ENCODE results near the gene MGMT. TPM values are rescaled to one million over a fixed set of nuclear protein-coding genes. Genes with fewer than 3 reads are reported as not detected.

The MGMT gene
- total and polyA plus RNA-seq, 2 donors from 2014 or later = 25.9 to 70.0 TPM

DNA sequence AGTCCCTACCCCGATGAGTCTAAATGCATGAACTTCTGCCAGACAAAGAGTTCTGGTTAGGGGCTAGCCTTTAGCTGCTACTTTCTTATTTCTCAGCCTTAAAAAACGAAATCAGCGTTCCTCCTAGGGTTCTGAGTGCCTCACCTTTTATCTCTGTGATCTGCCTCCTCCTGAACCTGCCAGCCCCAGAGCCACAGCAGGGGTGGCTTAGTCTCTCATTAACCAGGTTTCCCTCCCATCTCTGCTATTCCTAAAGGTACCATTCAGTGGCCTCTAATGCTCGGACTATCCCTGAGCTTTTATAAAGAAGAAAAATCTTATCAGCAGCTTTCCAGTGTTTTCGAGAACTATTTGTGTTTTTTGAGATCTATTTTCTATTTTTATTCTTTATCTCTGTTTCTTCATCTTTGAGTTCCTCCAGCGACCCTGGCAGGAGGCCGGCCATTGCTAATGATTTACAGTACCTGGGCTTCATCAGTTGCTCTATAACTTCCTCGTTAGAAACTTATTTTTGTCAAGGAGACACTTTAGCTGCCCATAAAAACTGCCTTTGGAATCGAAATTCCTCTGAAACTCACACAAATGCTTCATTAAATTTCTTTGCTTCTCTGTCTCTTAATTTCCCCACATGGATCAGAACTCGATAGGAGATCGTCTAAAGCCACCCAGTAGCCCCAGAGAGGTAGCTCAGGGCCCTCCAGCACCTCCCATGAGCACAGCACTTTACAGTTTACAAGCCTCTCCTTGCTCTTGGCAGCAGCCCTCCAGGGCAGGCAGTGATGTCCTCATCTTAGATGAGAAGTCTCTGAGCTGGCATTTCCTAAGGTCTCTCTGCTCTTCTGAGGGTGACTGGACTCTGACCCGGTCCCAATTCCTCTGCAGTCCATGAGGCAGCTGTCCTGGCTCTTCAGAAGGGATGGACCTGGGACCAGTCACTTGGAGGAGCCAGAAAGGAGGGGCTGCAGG is 347.9 kb downstream of the MGMT start:
- intact Hi-C loops (cut with DNase I) = no loop called here
- peak in 2 of 5 donors; percentile 25 to 32 for DNase-seq

DNA sequence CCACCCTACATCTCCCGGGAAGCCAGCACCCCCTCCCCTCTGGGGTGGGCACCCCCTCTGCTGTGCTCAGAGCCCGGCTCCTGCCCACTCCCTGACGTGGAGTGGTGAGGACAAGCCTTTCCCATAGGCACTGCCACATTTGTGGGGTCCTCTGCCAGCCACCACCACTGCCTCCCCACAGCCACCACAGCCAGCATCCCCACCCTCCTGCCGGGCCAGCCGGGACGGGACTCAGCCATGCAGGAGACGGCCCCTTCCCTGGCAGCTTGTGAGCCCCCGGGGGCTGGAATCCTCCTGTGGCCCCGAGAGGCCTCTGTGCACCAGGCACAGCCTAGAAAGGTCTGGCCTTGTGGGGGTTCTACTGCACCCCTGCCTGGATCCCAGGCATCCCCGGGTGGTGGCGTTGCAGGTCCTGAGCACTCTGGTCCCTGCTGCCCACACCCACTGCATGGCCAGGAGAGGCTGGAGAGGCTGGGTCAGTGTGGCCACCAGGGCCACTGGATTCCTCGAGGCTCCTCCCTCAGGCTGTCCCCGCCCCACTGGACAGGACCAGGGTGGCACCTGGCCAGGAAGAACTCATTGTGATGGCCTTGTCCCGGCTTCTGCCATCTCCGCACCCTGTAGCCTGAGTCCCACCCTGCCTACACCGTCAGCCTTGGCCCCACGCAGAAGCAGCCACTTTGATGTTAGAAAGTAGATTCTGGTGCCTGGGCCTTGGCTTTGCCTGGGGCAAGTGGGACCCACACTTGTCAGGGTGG is 349.0 kb downstream of the MGMT start:
- Histone ChIP-seq H3K27ac (ENCODE audit: low read depth in 2 of 2, low read length in 2 of 2) (no peak overlapping the region), H3K4me1 (ENCODE audit: control insufficient read depth in 2 of 3, insufficient read depth in 2 of 3, low read depth in 1 of 3, low read length in 3 of 3) (peaks cover 0 to 11% (median 6%) of the 10 kb centered on the region in 3 donors), H3K9ac (ENCODE audit: low read length in 3 of 3) (no peak overlapping the region), H3K9me3 (ENCODE audit: control insufficient read depth in 2 of 3, insufficient read depth in 1 of 3, low read length in 3 of 3) (no peaks in the 10 kb centered on the region), H3K4me3 (ENCODE audit: low read length in 3 of 3) (no peak overlapping the region), H3K27me3 (ENCODE audit: control insufficient read depth, insufficient read depth, low read length) (no peaks in the 10 kb centered on the region), H3K36me3 (ENCODE audit: control insufficient read depth in 2 of 3, insufficient read depth in 3 of 3, low read length in 3 of 3) (no peaks in the 10 kb centered on the region)
- TF ChIP-seq, protein P1, sequence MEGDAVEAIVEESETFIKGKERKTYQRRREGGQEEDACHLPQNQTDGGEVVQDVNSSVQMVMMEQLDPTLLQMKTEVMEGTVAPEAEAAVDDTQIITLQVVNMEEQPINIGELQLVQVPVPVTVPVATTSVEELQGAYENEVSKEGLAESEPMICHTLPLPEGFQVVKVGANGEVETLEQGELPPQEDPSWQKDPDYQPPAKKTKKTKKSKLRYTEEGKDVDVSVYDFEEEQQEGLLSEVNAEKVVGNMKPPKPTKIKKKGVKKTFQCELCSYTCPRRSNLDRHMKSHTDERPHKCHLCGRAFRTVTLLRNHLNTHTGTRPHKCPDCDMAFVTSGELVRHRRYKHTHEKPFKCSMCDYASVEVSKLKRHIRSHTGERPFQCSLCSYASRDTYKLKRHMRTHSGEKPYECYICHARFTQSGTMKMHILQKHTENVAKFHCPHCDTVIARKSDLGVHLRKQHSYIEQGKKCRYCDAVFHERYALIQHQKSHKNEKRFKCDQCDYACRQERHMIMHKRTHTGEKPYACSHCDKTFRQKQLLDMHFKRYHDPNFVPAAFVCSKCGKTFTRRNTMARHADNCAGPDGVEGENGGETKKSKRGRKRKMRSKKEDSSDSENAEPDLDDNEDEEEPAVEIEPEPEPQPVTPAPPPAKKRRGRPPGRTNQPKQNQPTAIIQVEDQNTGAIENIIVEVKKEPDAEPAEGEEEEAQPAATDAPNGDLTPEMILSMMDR (IDR thresholded peaks at IDR 0.05; ENCODE audit: borderline replicate concordance, extremely low read depth, insufficient read depth) = no peak
- DNase-seq (no peak), FAIRE-seq (no peak)
- intact Hi-C loops (cut with DNase I) = no loop called here

More for the DNA sequence above, 347.9 kb downstream of the MGMT start:
- Histone ChIP-seq H3K9ac (ENCODE audit: low read length in 3 of 3) (no peak overlapping the region), H3K4me1 (ENCODE audit: control insufficient read depth in 2 of 3, insufficient read depth in 2 of 3, low read depth in 1 of 3, low read length in 3 of 3) (peaks cover 0 to 11% (median 6%) of the 10 kb centered on the region in 3 donors), H3K36me3 (ENCODE audit: control insufficient read depth in 2 of 3, insufficient read depth in 3 of 3, low read length in 3 of 3) (no peaks in the 10 kb centered on the region), H3K4me3 (ENCODE audit: low read length in 3 of 3) (peak overlapping the region in 2 of 3 donors; percentile 1 to 26), H3K27ac (ENCODE audit: low read depth in 2 of 2, low read length in 2 of 2) (peak overlapping the region; percentile 54 to 58), H3K9me3 (ENCODE audit: control insufficient read depth in 2 of 3, insufficient read depth in 1 of 3, low read length in 3 of 3) (no peaks in the 10 kb centered on the region), H3K27me3 (ENCODE audit: control insufficient read depth, insufficient read depth, low read length) (no peaks in the 10 kb centered on the region)
- no peak for FAIRE-seq
- TF ChIP-seq, protein P1 (IDR thresholded peaks at IDR 0.05; ENCODE audit: borderline replicate concordance, extremely low read depth, insufficient read depth) = no peak

DNA sequence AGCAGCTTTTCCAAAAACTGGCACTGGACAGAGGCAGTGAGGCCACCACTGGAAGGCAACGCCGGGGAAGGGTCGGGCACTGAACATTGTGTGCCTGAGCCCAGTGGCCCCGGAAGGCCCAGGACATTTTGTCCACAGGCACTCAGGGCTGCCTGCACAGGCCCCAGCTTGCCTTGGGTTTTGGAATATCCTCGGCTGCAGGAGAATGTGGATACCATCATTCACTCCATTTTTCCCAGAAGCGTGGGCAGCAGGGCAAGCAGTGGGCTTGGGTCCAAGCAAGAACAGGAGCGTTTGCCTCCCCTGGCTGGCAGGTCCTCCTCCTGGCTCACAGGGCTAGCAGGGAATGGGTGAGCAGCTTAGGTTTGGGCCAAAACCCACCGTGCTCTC is 349.6 kb downstream of the MGMT start:
- H3K4me1 ChIP-seq (ENCODE audit: control insufficient read depth in 2 of 3, insufficient read depth in 2 of 3, low read depth in 1 of 3, low read length in 3 of 3) = peaks cover 0 to 11% (median 6%) of the 10 kb centered on the region in 3 donors
- H3K27ac ChIP-seq (ENCODE audit: low read depth in 2 of 2, low read length in 2 of 2) = no peak overlapping the region
- H3K27me3 ChIP-seq (ENCODE audit: control insufficient read depth, insufficient read depth, low read length) = no peaks in the 10 kb centered on the region
- no peak for DNase-seq
- intact Hi-C loops (cut with DNase I) = no loop called here
- H3K36me3 ChIP-seq (ENCODE audit: control insufficient read depth in 2 of 3, insufficient read depth in 3 of 3, low read length in 3 of 3) = no peaks in the 10 kb centered on the region
- H3K4me3 ChIP-seq (ENCODE audit: low read length in 3 of 3) = no peak overlapping the region
- FAIRE-seq = no peak
- no peaks in the 10 kb centered on the region for H3K9me3 ChIP-seq (ENCODE audit: control insufficient read depth in 2 of 3, insufficient read depth in 1 of 3, low read length in 3 of 3)
- TF ChIP-seq, protein P1 (IDR thresholded peaks at IDR 0.05; ENCODE audit: borderline replicate concordance, extremely low read depth, insufficient read depth) = no peak
- no peak overlapping the region for H3K9ac ChIP-seq (ENCODE audit: low read length in 3 of 3)
